OCI-LY7 (cell line): Measurements from ENCODE around the gene RNFT2. TPM values are rescaled to one million over a fixed set of nuclear protein-coding genes. Genes with fewer than 3 reads are reported as not detected.

Source experiments
- BruUV-seq: library from RNA; stranded (reverse); fragments of 400-500 nt; replicated peaks from 2 replicates; lab custom pipeline; 2021; lab: Mats Ljungman, UMichigan
- CTCF ChIA-PET: fragments of 300-600 bp; sonication (Branson Sonifier 250); formaldehyde crosslinking; loops from one replicate; lab custom pipeline; 2022; ENCODE audit warnings: antibody characterized with exemption; ENCODE audit not compliant: unreplicated experiment; lab: Charles Lee
- POLR2A ChIA-PET: fragments of 300-600 bp; sonication (Branson Sonifier 250); formaldehyde crosslinking; loops from one replicate; lab custom pipeline; 2022; ENCODE audit warnings: antibody characterized with exemption; lab: Charles Lee
- DNase-seq: peaks from one replicate; pipeline ENCODE4 v3.0.0-alpha.2; 2015; ENCODE audit warnings: low spot score
- H2AFZ ChIP-seq: fragments of 200-600 bp; sonication (generic), shearing (Covaris generic); 2 replicates; pipeline ENCODE4 v1.6.1; 2014; ENCODE audit warnings: mild to moderate bottlenecking, antibody characterized with exemption, low read length, moderate library complexity
- H3K27ac ChIP-seq: fragments of 200-600 bp; sonication (generic); 2 replicates; pipeline ENCODE4 v1.5.1; 2014; ENCODE audit warnings: mixed run types, low read depth, mild to moderate bottlenecking, moderate library complexity, low read length, inconsistent platforms; ENCODE audit not compliant: poor library complexity, severe bottlenecking
- H3K36me3 ChIP-seq: fragments of 200-600 bp; sonication (generic); 2 replicates; pipeline ENCODE4 v1.6.1; 2014; ENCODE audit warnings: mild to moderate bottlenecking, antibody characterized with exemption, low read length, moderate library complexity, mixed read lengths; ENCODE audit not compliant: insufficient read depth
- H3K4me1 ChIP-seq: fragments of 200-600 bp; sonication (generic); 2 replicates; pipeline ENCODE4 v1.5.1; 2014; ENCODE audit warnings: mild to moderate bottlenecking, low read length; ENCODE audit not compliant: insufficient read depth, poor library complexity, severe bottlenecking
- H3K4me2 ChIP-seq: fragments of 200-600 bp; sonication (generic); 2 replicates; pipeline ENCODE4 v1.6.1; 2014; ENCODE audit warnings: mild to moderate bottlenecking, low read length
- H3K4me3 ChIP-seq: fragments of 200-600 bp; sonication (generic); 2 replicates; pipeline ENCODE4 v1.5.1; 2014; ENCODE audit warnings: mild to moderate bottlenecking, low read depth, low read length; ENCODE audit not compliant: poor library complexity, severe bottlenecking
- H3K79me2 ChIP-seq: fragments of 200-600 bp; sonication (generic); 2 replicates; pipeline ENCODE4 v1.6.1; 2016; ENCODE audit warnings: low read depth, mild to moderate bottlenecking, low read length, moderate library complexity, mixed read lengths; ENCODE audit not compliant: insufficient read depth
- H3K9me2 ChIP-seq: fragments of 200-600 bp; sonication (generic); 2 replicates; pipeline ENCODE4 v1.6.1; 2016; ENCODE audit warnings: mild to moderate bottlenecking, low read length, mixed read lengths; ENCODE audit not compliant: insufficient read depth
- H3K9me3 ChIP-seq: fragments of 200-600 bp; sonication (generic); 2 replicates; pipeline ENCODE4 v1.6.1; 2014; ENCODE audit warnings: mild to moderate bottlenecking, mixed run types, low read length, mixed read lengths
- H4K20me1 ChIP-seq: fragments of 200-600 bp; sonication (generic); 2 replicates; pipeline ENCODE4 v1.6.1; 2014; ENCODE audit warnings: mild to moderate bottlenecking, antibody characterized with exemption, low read length, moderate library complexity, mixed read lengths; ENCODE audit not compliant: insufficient read depth
- CTCF ChIP-seq: fragments of 200-600 bp; sonication (generic); conservative IDR thresholded peaks from 2 replicates; pipeline ENCODE4 v1.5.1; 2014; ENCODE audit warnings: mild to moderate bottlenecking, antibody characterized with exemption, low read length, moderate library complexity, mixed read lengths
- EZH2phosphoT487 ChIP-seq: fragments of 200-600 bp; sonication (generic); IDR thresholded peaks from 2 replicates; pipeline ENCODE4 v1.6.1; 2018; ENCODE audit warnings: low read depth, borderline replicate concordance, mild to moderate bottlenecking, mixed run types, antibody characterized with exemption, low read length, moderate library complexity, mixed read lengths
- intact Hi-C: fragments of 100-400 bp; cut with micrococcal nuclease; formaldehyde crosslinking; loops from one replicate; pipeline ENCODE4 v1.10.0; 2022; ENCODE audit not compliant: unreplicated experiment
- total RNA-seq, 2 experiments: library from RNA; depleted of rRNA in 1 of 2; stranded (reverse); fragments of >200 nt in 1 of 2; shearing (Covaris generic) in 1 of 2; gene quantifications; 2 replicates each; pipeline ENCODE4 v1.2.3, GENCODE V29; 2014 to 2022

RNFT2 gene
- total RNA-seq, 2 experiments from 2014 or later: 40.2 to 62.2 TPM

GRCh38 chr12:116771651-116772050 lies 33.5 kb downstream of the RNFT2 start:
- CTCF ChIA-PET: no interaction called here
- H3K36me3 ChIP-seq: peaks cover 56% of the 10 kb centered on the region

GRCh38 chr12:116773276-116773731 lies 35.2 kb downstream of the RNFT2 start:
- Histone ChIP-seq H3K79me2 (no peaks in the 10 kb centered on the region), H3K4me1 (no peaks in the 10 kb centered on the region), H3K36me3 (peaks cover 57% of the 10 kb centered on the region), H3K27ac (no peak overlapping the region), H3K4me3 (no peak overlapping the region), H3K9me2 (no peaks in the 10 kb centered on the region), H2AFZ (no peak overlapping the region), H3K4me2 (no peak overlapping the region), H4K20me1 (no peaks in the 10 kb centered on the region), H3K9me3 (no peaks in the 10 kb centered on the region)
- ChIA-PET CTCF (no interaction called here), POLR2A (no interaction called here)
- TF ChIP-seq EZH2phosphoT487 (no peak), CTCF (peak; percentile 43; the same call in 1 of the 2 replicates)
- BruUV-seq: no TSS peak
- intact Hi-C loops: no loop called here
- peak; percentile 27 for DNase-seq

More at GRCh38 chr12:116771651-116772050, 33.5 kb downstream of the RNFT2 start:
- intact Hi-C loops: no loop called here
- Histone ChIP-seq H3K9me3 (no peaks in the 10 kb centered on the region), H3K4me3 (no peak overlapping the region), H3K4me2 (no peak overlapping the region), H3K79me2 (no peaks in the 10 kb centered on the region), H3K27ac (no peak overlapping the region), H3K4me1 (no peaks in the 10 kb centered on the region), H4K20me1 (no peaks in the 10 kb centered on the region), H2AFZ (no peak overlapping the region), H3K9me2 (no peaks in the 10 kb centered on the region)
- no TSS peak for BruUV-seq
- POLR2A ChIA-PET: no interaction called here
- DNase-seq: no peak
- no peak for TF ChIP-seq EZH2phosphoT487
- no peak for TF ChIP-seq CTCF

- H3K27ac ChIP-seq: no peak overlapping the region
- peaks cover 61% of the 10 kb centered on the region for H3K36me3 ChIP-seq
- TSS peak; percentile 37 for BruUV-seq
- H2AFZ ChIP-seq: no peak overlapping the region
- H3K4me1 ChIP-seq: no peaks in the 10 kb centered on the region
- CTCF ChIA-PET: no interaction called here
- H3K79me2 ChIP-seq: no peaks in the 10 kb centered on the region
- H3K9me2 ChIP-seq: no peaks in the 10 kb centered on the region
- no peaks in the 10 kb centered on the region for H3K9me3 ChIP-seq
- no peak for DNase-seq
- H3K4me2 ChIP-seq: no peak overlapping the region
- TF ChIP-seq EZH2phosphoT487 (no peak), CTCF (no peak)
- no peak overlapping the region for H3K4me3 ChIP-seq
- H4K20me1 ChIP-seq: no peaks in the 10 kb centered on the region
- POLR2A ChIA-PET: interaction anchor here (0.5 kb wide), 1 partner anchor 368 kb away, joined by 3 read pairs; no protein-coding TSS in a partner anchor
- intact Hi-C loops: no loop called here
Observed at GRCh38 chr12:116774020-116774419, 35.9 kb downstream of the RNFT2 start.
